Measurements from ENCODE around the gene CPM.

CPM gene

GRCh38 chr12:68943848-68944247 is 10.9 kb upstream of the CPM start:
- no peak overlapping the region for H3K27ac ChIP-seq
- no peak for DNase-seq (ENCODE audit: low spot score)
- TF ChIP-seq CTCF (IDR thresholded peaks at IDR 0.05): no peak
- no peak overlapping the region for H3K4me3 ChIP-seq

- no peak for DNase-seq (ENCODE audit: low spot score)
- TF ChIP-seq CTCF (IDR thresholded peaks at IDR 0.05): no peak
- H3K27ac ChIP-seq: no peak overlapping the region
- no peak overlapping the region for H3K4me3 ChIP-seq
Measured at GRCh38 chr12:68940731-68941130, 7.8 kb upstream of the CPM start.

GRCh38 chr12:68939505-68939904 is 6.5 kb upstream of the CPM start:
- Histone ChIP-seq H3K4me3 (no peak overlapping the region), H3K27ac (no peak overlapping the region)
- no peak for TF ChIP-seq CTCF (IDR thresholded peaks at IDR 0.05)
- no peak for DNase-seq (ENCODE audit: low spot score)

GRCh38 chr12:68934392-68934791 is 1.4 kb upstream of the CPM start:
- no peak for DNase-seq (ENCODE audit: low spot score)

GRCh38 chr12:68932128-68932960 is 627 bp downstream of the CPM start:
- no peak for DNase-seq (ENCODE audit: low spot score)
- TF ChIP-seq CTCF (IDR thresholded peaks at IDR 0.05): no peak
- Histone ChIP-seq H3K27ac (peak overlapping the region; percentile 37 to 64), H3K4me3 (peak overlapping the region; percentile 81)

More at GRCh38 chr12:68934392-68934791, 1.4 kb upstream of the CPM start:
- no peak for TF ChIP-seq CTCF (IDR thresholded peaks at IDR 0.05)
- Histone ChIP-seq H3K4me3 (no peak overlapping the region), H3K27ac (no peak overlapping the region)

GRCh38 chr12:68930178-68930577 is 2.8 kb downstream of the CPM start:
- peak overlapping the region; percentile 2 for H3K4me3 ChIP-seq
- no peak for DNase-seq (ENCODE audit: low spot score)
- no peak for TF ChIP-seq CTCF (IDR thresholded peaks at IDR 0.05)

GRCh38 chr12:68924546-68924945 is 8.4 kb downstream of the CPM start:
- no peak for TF ChIP-seq CTCF (IDR thresholded peaks at IDR 0.05)

More at GRCh38 chr12:68930178-68930577, 2.8 kb downstream of the CPM start:
- no peak overlapping the region for H3K27ac ChIP-seq

More at GRCh38 chr12:68924546-68924945, 8.4 kb downstream of the CPM start:
- DNase-seq (ENCODE audit: low spot score): no peak
- H3K4me3 ChIP-seq: no peak overlapping the region
- no peak overlapping the region for H3K27ac ChIP-seq
